AG04450 (cell line): Measurements from ENCODE around the gene ST6GALNAC4. TPM values are rescaled to one million over a fixed set of nuclear protein-coding genes. Genes with fewer than 3 reads are reported as not detected.

Experiments used
- CTCF ChIA-PET: fragments of 300-600, 350-600 bp; formaldehyde crosslinking; extraction: SDS; loops from one replicate; lab custom pipeline; 2022; ENCODE audit warnings: antibody characterized with exemption, inconsistent platforms; lab: Charles Lee
- POLR2A ChIA-PET: fragments of 350-600 bp; formaldehyde crosslinking; extraction: SDS; loops from one replicate; lab custom pipeline; 2021; ENCODE audit warnings: antibody characterized with exemption, inconsistent platforms; lab: Yijun Ruan, JAX
- DNase-seq: peaks from one replicate; pipeline ENCODE4 v3.0.0-alpha.2; 2011; ENCODE audit warnings: low read depth, low spot score
- H3K27ac ChIP-seq: one replicate; pipeline ENCODE4 v1.5.1; 2012; ENCODE audit warnings: low read depth, low read length, control low read depth
- H3K27me3 ChIP-seq: one replicate; pipeline ENCODE4 v1.6.0; 2012; ENCODE audit warnings: low read length; ENCODE audit not compliant: control insufficient read depth, insufficient read depth
- H3K4me3 ChIP-seq: 2 replicates; pipeline ENCODE4 v1.5.1; 2011; ENCODE audit warnings: mild to moderate bottlenecking, low read depth, low read length, control low read depth
- H3K9me3 ChIP-seq: 2 replicates; pipeline ENCODE4 v1.5.1; 2012; ENCODE audit warnings: low read length; ENCODE audit not compliant: control insufficient read depth, insufficient read depth
- CTCF ChIP-seq: IDR thresholded peaks from 2 replicates; pipeline ENCODE4 v1.5.1; 2011; ENCODE audit warnings: low read depth, low read length, control low read depth, inconsistent platforms
- polyA minus RNA-seq: library from RNA; depleted of rRNA, polyadenylated mRNA; stranded (reverse); fragments of >200 nt; gene quantifications from 2 replicates; pipeline ENCODE4 v1.2.3, GENCODE V29; 2011; rRNA and poly(A)+ RNA removed
- polyA plus RNA-seq: library from polyadenylated mRNA; depleted of rRNA; stranded (reverse); fragments of >200 nt; gene quantifications from 2 replicates; pipeline ENCODE4 v1.2.3, GENCODE V29; 2011; rRNA removed

ST6GALNAC4 gene, protein sequence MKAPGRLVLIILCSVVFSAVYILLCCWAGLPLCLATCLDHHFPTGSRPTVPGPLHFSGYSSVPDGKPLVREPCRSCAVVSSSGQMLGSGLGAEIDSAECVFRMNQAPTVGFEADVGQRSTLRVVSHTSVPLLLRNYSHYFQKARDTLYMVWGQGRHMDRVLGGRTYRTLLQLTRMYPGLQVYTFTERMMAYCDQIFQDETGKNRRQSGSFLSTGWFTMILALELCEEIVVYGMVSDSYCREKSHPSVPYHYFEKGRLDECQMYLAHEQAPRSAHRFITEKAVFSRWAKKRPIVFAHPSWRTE
- polyA plus RNA-seq (15.0 and 24.3 TPM in 2 replicates), polyA minus RNA-seq (19.2 and 23.6 TPM in 2 replicates)

DNA sequence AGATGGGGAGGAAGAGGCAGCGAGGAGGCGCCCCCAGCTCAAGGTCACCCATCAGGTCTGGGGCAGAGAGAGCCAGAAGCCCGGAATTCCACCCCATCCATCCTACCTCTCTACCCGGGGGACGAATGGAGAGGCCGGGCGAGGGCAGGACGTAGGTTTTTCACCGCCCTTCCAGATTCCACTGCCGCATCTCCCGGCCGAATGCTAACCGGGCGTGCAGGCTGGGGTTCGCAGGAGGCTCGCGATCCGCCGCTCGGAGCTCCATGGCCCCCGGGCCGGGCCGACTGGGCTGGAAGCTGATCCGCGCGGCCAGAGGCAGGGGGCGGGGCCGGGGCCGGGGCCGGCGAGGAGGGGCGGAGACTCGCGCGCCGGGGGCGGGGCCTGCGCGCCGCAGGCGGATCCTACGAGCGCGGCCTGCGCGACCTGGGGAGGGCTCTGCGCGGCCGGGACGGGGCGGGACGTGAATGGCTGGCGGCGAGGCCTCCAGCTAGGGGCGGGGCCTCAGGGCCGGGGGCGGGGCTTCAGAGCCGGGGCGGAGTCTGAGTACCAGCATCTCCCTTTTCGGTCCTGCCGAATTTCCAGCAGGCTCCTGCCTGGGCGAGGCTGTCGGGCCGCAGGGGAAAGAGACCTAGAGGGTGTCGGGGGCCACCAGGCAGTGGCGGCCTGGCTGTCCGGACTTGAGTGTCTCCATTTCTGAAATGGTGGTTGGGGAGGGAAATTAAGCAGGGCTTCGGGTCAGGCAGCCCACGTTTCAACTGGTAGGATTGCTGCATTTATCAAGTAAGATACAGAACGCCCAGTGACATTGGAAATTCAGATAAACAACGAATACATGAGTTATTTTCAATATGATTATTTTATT, at the start of gene ST6GALNAC4:
TSS of gene ST6GALNAC4 (minus strand) at position 322 of the 862 bp plus-strand sequence. CDS start 622 bp downstream, outside the sequence.
- ChIA-PET CTCF (interaction anchor here (1.2 to 1.5 kb wide), 2 partner anchors 132 to 182 kb away, joined by 3 to 5 read pairs; partner anchors contain the start of gene TOR2A), POLR2A (interaction anchor here (0.6 to 1.8 kb wide), 8 partner anchors 18 to 355 kb away, joined by 3 to 18 read pairs (median 3); partner anchors contain the start of genes ST6GALNAC6 and TOR2A)
- Histone ChIP-seq H3K9me3 (no peaks in the 10 kb centered on the region; the same call in 1 of the 2 replicates), H3K27ac (peak within 1 kb of the TSS; percentile 21), H3K4me3 (peak within 1 kb of the TSS; percentile 80), H3K27me3 (no peaks in the 10 kb centered on the region)
- TF ChIP-seq CTCF, result no peak
- peak; percentile 70 for DNase-seq

- ChIA-PET CTCF (interaction anchor here (0.6 to 1.2 kb wide), 2 partner anchors 24 to 853 kb away, joined by 4 to 6 read pairs; no protein-coding TSS in a partner anchor), POLR2A (interaction anchor here (0.6 to 2.5 kb wide), 3 partner anchors 14 to 93 kb away, joined by 3 to 8 read pairs (median 3); partner anchors contain the start of gene EEIG1)
- Histone ChIP-seq H3K9me3 (no peaks in the 10 kb centered on the region), H3K27ac (peak overlapping the region; percentile 100), H3K4me3 (no peak overlapping the region), H3K27me3 (no peaks in the 10 kb centered on the region)
- TF ChIP-seq CTCF, result no peak
- DNase-seq, result no peak
These were observed 49.1 kb upstream of the ST6GALNAC4 start for GRCh38 chr9:127965953-127966352.

GRCh38 chr9:127963359-127964064, 46.7 kb upstream of the ST6GALNAC4 start:
- CTCF ChIA-PET, result interaction anchor here (1.0 to 1.4 kb wide), 2 partner anchors 17 to 20 kb away, joined by 3 to 5 read pairs; no protein-coding TSS in a partner anchor
- DNase-seq, result no peak

GRCh38 chr9:127963041-127963358, 46.2 kb upstream of the ST6GALNAC4 start:
- H3K27ac ChIP-seq, result no peak overlapping the region
- CTCF ChIA-PET, result interaction anchor here (1.4 kb wide), 1 partner anchor 16 kb away, joined by 5 read pairs; no protein-coding TSS in a partner anchor
- POLR2A ChIA-PET, result no interaction called here

More at GRCh38 chr9:127963359-127964064, 46.7 kb upstream of the ST6GALNAC4 start:
- Histone ChIP-seq H3K27me3 (no peaks in the 10 kb centered on the region), H3K9me3 (no peaks in the 10 kb centered on the region), H3K27ac (no peak overlapping the region), H3K4me3 (no peak overlapping the region)
- no peak for TF ChIP-seq CTCF
- POLR2A ChIA-PET, result no interaction called here

More at GRCh38 chr9:127963041-127963358, 46.2 kb upstream of the ST6GALNAC4 start:
- Histone ChIP-seq H3K4me3 (no peak overlapping the region), H3K9me3 (no peaks in the 10 kb centered on the region), H3K27me3 (no peaks in the 10 kb centered on the region)
- no peak for TF ChIP-seq CTCF
- no peak for DNase-seq
